ENCODE results near the gene ANKRD63.

DNA sequence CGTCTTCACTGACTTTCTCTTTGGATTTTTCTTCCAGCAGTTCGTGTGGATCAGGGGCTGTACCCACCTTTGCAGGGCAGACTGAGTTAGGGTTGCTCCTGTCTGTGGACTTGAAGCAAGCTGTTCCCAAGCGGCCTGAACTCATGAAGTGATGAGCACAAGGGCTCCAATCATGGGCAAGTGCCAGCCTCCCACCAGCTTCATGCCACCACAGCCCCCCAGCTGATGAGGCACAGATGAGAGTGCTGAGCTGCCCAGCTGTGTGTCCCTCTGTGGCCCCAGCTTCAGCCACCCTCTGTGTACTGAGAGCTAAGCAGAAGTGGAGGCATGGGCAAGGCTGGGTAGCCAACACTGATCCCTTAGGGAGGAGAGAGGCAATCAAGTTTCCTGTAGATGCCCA lies 28.1 kb upstream of the ANKRD63 start:
- TF ChIP-seq, protein P1, sequence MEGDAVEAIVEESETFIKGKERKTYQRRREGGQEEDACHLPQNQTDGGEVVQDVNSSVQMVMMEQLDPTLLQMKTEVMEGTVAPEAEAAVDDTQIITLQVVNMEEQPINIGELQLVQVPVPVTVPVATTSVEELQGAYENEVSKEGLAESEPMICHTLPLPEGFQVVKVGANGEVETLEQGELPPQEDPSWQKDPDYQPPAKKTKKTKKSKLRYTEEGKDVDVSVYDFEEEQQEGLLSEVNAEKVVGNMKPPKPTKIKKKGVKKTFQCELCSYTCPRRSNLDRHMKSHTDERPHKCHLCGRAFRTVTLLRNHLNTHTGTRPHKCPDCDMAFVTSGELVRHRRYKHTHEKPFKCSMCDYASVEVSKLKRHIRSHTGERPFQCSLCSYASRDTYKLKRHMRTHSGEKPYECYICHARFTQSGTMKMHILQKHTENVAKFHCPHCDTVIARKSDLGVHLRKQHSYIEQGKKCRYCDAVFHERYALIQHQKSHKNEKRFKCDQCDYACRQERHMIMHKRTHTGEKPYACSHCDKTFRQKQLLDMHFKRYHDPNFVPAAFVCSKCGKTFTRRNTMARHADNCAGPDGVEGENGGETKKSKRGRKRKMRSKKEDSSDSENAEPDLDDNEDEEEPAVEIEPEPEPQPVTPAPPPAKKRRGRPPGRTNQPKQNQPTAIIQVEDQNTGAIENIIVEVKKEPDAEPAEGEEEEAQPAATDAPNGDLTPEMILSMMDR (IDR thresholded peaks at IDR 0.05) = no peak
- no peak for TF ChIP-seq POLR2A (IDR thresholded peaks at IDR 0.05)

Data from Peyer's patch (tissue), 4 donors.